HCT116 (cell line): Measurements from ENCODE around the gene ARHGAP19.

Experiments
- EZH2phosphoT487 ChIP-seq: fragments of 200-600 bp; IDR thresholded peaks from 2 replicates; pipeline ENCODE4 v1.6.1; 2018; ENCODE audit warnings: antibody characterized with exemption, borderline replicate concordance
- POLR2A ChIP-seq: IDR thresholded peaks from 2 replicates; pipeline ENCODE4 v1.7.0; 2011; ENCODE audit warnings: borderline replicate concordance; ENCODE audit not compliant: insufficient read depth, insufficient read length; ENCODE audit errors: extremely low read depth
- POLR2AphosphoS5 ChIP-seq: IDR thresholded peaks from 2 replicates; pipeline ENCODE4 v1.6.1; 2011; ENCODE audit warnings: mild to moderate bottlenecking, low read depth, low read length, moderate library complexity
- ZNF274 ChIP-seq: fragments of 200-500 bp; sonication (Bioruptor generic); IDR thresholded peaks from 2 replicates; pipeline ENCODE4 v1.6.1; 2014; ENCODE audit warnings: mild to moderate bottlenecking, low read depth, low read length, inconsistent platforms
- TF ChIP-seq, protein P1 (sequence below), 3 experiments: fragments of 200-600 bp in 1 of 3; sonication (generic) in 1 of 3; IDR thresholded peaks in 2 of 3; conservative IDR thresholded peaks in 1 of 3; 2 replicates each; pipeline ENCODE4 v1.5.1; 2012 to 2017; ENCODE audit warnings: low read depth in 2 of 3, low read length in 2 of 3, antibody characterized with exemption in 1 of 3, borderline replicate concordance in 1 of 3, control low read depth in 1 of 3, mild to moderate bottlenecking in 1 of 3, mixed read lengths in 1 of 3, mixed run types in 1 of 3, moderate library complexity in 1 of 3; ENCODE audit not compliant: insufficient read depth in 1 of 3
- TF ChIP-seq, protein P2 (sequence below): IDR thresholded peaks from 2 replicates; pipeline ENCODE4 v1.6.1; 2012
- TF ChIP-seq, protein P3 (sequence below): IDR thresholded peaks from 2 replicates; pipeline ENCODE4 v1.6.1; 2012

DNA sequence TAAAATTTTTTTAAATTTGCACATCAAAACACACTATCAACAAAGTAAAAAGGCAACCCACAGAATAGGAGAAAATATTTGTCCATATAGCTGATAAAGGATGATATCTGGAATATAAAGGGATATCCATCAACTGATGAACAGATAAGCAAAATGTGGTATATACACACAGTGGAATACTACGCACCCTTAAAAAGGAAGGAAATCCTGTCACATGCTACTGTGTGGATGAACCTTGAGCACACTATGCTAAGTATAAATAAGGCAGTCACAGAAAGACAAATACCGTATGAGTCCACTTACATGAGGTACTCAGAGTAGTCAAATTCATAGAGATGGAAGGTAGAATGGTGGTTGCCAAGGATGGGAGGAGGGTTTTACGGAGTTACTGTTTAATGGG is 37.7 kb downstream of the ARHGAP19 start:
- TF ChIP-seq POLR2A (no peak), POLR2AphosphoS5 (no peak), ZNF274 (no peak), EZH2phosphoT487 (no peak)
- TF ChIP-seq, protein P1, sequence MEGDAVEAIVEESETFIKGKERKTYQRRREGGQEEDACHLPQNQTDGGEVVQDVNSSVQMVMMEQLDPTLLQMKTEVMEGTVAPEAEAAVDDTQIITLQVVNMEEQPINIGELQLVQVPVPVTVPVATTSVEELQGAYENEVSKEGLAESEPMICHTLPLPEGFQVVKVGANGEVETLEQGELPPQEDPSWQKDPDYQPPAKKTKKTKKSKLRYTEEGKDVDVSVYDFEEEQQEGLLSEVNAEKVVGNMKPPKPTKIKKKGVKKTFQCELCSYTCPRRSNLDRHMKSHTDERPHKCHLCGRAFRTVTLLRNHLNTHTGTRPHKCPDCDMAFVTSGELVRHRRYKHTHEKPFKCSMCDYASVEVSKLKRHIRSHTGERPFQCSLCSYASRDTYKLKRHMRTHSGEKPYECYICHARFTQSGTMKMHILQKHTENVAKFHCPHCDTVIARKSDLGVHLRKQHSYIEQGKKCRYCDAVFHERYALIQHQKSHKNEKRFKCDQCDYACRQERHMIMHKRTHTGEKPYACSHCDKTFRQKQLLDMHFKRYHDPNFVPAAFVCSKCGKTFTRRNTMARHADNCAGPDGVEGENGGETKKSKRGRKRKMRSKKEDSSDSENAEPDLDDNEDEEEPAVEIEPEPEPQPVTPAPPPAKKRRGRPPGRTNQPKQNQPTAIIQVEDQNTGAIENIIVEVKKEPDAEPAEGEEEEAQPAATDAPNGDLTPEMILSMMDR (IDR thresholded peaks at IDR 0.05 in 2 of 3, conservative IDR thresholded peaks at IDR 0.05 in 1 of 3; ENCODE audit: borderline replicate concordance in 1 of 3, insufficient read depth in 1 of 3, low read depth in 2 of 3, low read length in 2 of 3) = no peak
- TF ChIP-seq, protein P2, sequence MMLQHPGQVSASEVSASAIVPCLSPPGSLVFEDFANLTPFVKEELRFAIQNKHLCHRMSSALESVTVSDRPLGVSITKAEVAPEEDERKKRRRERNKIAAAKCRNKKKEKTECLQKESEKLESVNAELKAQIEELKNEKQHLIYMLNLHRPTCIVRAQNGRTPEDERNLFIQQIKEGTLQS = no peak
- TF ChIP-seq, protein P3, sequence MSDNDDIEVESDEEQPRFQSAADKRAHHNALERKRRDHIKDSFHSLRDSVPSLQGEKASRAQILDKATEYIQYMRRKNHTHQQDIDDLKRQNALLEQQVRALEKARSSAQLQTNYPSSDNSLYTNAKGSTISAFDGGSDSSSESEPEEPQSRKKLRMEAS = no peak
